ENCODE data around the gene OSBPL2.

DNA sequence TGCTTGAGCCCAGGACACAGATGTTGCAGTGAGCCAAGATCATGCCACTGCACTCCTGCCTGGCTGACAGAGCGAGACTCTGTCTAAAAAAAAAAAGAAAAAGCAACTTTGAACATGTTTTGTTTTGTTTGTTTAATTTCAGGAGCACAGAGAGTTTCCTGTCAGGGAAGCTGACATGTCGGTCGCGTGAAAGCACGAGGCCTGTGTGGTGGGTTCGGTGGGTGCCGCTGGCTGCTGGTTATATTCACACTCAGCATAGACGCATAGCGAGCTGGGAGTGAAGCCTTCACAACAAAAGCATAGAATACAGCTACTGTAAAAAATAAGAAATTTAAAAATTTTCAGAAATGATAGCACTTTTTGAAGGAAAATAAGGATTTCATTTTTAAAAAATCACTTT lies 41.0 kb upstream of the OSBPL2 start:
- TF ChIP-seq EP300 (IDR thresholded peaks at IDR 0.05) (no peak), POLR2A (IDR thresholded peaks at IDR 0.05) (no peak)
- TF ChIP-seq, protein P1, sequence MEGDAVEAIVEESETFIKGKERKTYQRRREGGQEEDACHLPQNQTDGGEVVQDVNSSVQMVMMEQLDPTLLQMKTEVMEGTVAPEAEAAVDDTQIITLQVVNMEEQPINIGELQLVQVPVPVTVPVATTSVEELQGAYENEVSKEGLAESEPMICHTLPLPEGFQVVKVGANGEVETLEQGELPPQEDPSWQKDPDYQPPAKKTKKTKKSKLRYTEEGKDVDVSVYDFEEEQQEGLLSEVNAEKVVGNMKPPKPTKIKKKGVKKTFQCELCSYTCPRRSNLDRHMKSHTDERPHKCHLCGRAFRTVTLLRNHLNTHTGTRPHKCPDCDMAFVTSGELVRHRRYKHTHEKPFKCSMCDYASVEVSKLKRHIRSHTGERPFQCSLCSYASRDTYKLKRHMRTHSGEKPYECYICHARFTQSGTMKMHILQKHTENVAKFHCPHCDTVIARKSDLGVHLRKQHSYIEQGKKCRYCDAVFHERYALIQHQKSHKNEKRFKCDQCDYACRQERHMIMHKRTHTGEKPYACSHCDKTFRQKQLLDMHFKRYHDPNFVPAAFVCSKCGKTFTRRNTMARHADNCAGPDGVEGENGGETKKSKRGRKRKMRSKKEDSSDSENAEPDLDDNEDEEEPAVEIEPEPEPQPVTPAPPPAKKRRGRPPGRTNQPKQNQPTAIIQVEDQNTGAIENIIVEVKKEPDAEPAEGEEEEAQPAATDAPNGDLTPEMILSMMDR (IDR thresholded peaks at IDR 0.05): no peak
